Upper lobe of left lung (tissue), 6 donors: ENCODE measurements around the gene CFAP97D1. TPM values are rescaled to one million over a fixed set of nuclear protein-coding genes. Genes with fewer than 3 reads are reported as not detected.

Source experiments
- ATAC-seq, 2 donors: fragments of 200-7000 bp; cut with Tn5 transposase; one replicate each; pipeline ENCODE4 v1.9.1; 2022; ENCODE audit warnings: mild to moderate bottlenecking in 2 of 2, moderate library complexity in 2 of 2; ENCODE audit not compliant: low FRiP score in 2 of 2
- DNase-seq, 2 donors: peaks; one replicate each; pipeline ENCODE4 v3.0.0-alpha.2; 2019 to 2020
- H3K27ac ChIP-seq, 4 donors: fragments of 200-600 bp; sonication (generic); one replicate each; pipeline ENCODE4 v1.5.1; 2016 to 2019
- H3K27me3 ChIP-seq, 4 donors: fragments of 200-600 bp; sonication (generic); one replicate each; pipeline ENCODE4 v1.5.1; 2017 to 2019
- H3K36me3 ChIP-seq, 4 donors: fragments of 200-600 bp; sonication (generic); one replicate each; pipeline ENCODE4 v1.5.1; 2016 to 2019
- H3K4me1 ChIP-seq, 4 donors: fragments of 200-600 bp; sonication (generic); one replicate each; pipeline ENCODE4 v1.5.1; 2018 to 2019
- H3K4me3 ChIP-seq, 4 donors: fragments of 200-600 bp; sonication (generic); one replicate each; pipeline ENCODE4 v1.5.1; 2017 to 2019; ENCODE audit warnings: mild to moderate bottlenecking in 2 of 4, moderate library complexity in 1 of 4
- H3K9me3 ChIP-seq, 4 donors: fragments of 200-600 bp; sonication (generic); one replicate each; pipeline ENCODE4 v1.5.1; 2018 to 2019
- EP300 ChIP-seq, 4 donors: sonication (generic); formaldehyde crosslinking; IDR thresholded peaks; one replicate each; pipeline ENCODE4 v1.5.1; 2017; ENCODE audit warnings: antibody characterized with exemption in 4 of 4, control low read depth in 2 of 4
- POLR2A ChIP-seq, 4 donors: fragments of 450-650 bp; IDR thresholded peaks; one replicate each; pipeline ENCODE4 v1.5.1; 2016 to 2017; ENCODE audit warnings: antibody characterized with exemption in 4 of 4, mild to moderate bottlenecking in 2 of 4
- POLR2AphosphoS5 ChIP-seq, 2 donors: sonication (generic); formaldehyde crosslinking; IDR thresholded peaks; one replicate each; pipeline ENCODE4 v1.5.1; 2017; ENCODE audit warnings: antibody characterized with exemption in 2 of 2
- WGBS, 2 donors: methylation state at CpG; one replicate each; pipeline ENCODE4 v1.1.5; 2017 to 2018; 5-methylcytosine and 5-hydroxymethylcytosine counted together
- total RNA-seq, 6 donors: library from RNA; depleted of rRNA in 4 of 6; stranded (reverse); fragments of >200 nt in 4 of 6; gene quantifications; one replicate each; pipeline versions ENCODE4 v1.1.0 to v1.2.1, GENCODE V29; 2016 to 2021
- TF ChIP-seq, protein P1 (sequence below), 6 experiments: fragments of 450-650 bp in 4 of 6; fragments of 200-600 bp in 2 of 6; sonication (generic) in 2 of 6; IDR thresholded peaks; one replicate each; pipeline ENCODE4 v1.5.1; 2016 to 2019; ENCODE audit warnings: antibody characterized with exemption in 6 of 6
- donor health status: DM: no; HTN: no; CAD: no; lungs with moderate emphysema.
- donor health status: DM: no; HTN: yes; CAD: no; lungs with severe emphysema.

The CFAP97D1 gene
- total RNA-seq, 6 donors from 2014 or later: 0.17 TPM; not detected in 5

DNA sequence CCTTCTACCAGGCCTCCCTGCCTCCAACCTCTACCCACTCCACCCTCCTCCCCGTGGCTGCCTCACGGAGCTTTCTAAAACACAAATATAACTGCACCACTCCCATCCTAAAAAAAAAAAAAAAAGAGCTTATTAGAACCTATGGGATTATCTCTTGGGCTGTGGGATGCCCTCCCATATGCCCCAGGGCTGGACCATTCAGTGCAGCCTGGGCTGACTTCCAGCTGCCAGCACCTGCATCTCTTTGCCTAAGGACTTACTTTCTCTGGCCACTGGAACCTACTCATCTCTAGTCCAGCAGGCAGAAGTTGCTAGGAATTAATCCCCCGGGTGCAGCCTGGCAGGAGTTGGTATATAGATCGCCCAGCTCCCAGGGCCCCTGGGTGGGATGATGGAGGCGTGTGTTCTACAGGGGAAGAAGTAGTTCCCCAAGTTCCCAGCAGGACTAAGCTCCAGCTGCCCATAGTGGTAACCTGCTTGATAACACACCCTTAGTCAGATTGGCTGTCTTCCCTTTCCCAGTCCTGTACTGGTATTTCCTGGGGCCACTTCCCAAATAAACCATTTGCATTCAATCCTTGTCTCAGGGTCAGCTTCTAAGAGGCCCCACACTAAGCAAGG is 42.4 kb downstream of the CFAP97D1 start:
- peak overlapping the region; percentile 70 to 84 (median 79) for H3K27ac ChIP-seq
- TF ChIP-seq, protein P1, sequence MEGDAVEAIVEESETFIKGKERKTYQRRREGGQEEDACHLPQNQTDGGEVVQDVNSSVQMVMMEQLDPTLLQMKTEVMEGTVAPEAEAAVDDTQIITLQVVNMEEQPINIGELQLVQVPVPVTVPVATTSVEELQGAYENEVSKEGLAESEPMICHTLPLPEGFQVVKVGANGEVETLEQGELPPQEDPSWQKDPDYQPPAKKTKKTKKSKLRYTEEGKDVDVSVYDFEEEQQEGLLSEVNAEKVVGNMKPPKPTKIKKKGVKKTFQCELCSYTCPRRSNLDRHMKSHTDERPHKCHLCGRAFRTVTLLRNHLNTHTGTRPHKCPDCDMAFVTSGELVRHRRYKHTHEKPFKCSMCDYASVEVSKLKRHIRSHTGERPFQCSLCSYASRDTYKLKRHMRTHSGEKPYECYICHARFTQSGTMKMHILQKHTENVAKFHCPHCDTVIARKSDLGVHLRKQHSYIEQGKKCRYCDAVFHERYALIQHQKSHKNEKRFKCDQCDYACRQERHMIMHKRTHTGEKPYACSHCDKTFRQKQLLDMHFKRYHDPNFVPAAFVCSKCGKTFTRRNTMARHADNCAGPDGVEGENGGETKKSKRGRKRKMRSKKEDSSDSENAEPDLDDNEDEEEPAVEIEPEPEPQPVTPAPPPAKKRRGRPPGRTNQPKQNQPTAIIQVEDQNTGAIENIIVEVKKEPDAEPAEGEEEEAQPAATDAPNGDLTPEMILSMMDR (IDR thresholded peaks at IDR 0.05): no peak
- no peak for TF ChIP-seq POLR2AphosphoS5 (IDR thresholded peaks at IDR 0.05)
- no peak for TF ChIP-seq EP300 (IDR thresholded peaks at IDR 0.05)
- TF ChIP-seq POLR2A (IDR thresholded peaks at IDR 0.05): no peak
- no peaks in the 10 kb centered on the region for H3K9me3 ChIP-seq
- H3K4me3 ChIP-seq: no peak overlapping the region
- DNase-seq (no peak), ATAC-seq (no peak)
- peaks cover 20 to 23% (median 21%) of the 10 kb centered on the region in 4 donors for H3K4me1 ChIP-seq
- WGBS, 2 donors: 78 to 95% methylated on average over 3 to 5 of the region's 5 CpGs
- H3K36me3 ChIP-seq: peaks cover 4 to 61% (median 25%) of the 10 kb centered on the region in 4 donors
- no peaks in the 10 kb centered on the region for H3K27me3 ChIP-seq

DNA sequence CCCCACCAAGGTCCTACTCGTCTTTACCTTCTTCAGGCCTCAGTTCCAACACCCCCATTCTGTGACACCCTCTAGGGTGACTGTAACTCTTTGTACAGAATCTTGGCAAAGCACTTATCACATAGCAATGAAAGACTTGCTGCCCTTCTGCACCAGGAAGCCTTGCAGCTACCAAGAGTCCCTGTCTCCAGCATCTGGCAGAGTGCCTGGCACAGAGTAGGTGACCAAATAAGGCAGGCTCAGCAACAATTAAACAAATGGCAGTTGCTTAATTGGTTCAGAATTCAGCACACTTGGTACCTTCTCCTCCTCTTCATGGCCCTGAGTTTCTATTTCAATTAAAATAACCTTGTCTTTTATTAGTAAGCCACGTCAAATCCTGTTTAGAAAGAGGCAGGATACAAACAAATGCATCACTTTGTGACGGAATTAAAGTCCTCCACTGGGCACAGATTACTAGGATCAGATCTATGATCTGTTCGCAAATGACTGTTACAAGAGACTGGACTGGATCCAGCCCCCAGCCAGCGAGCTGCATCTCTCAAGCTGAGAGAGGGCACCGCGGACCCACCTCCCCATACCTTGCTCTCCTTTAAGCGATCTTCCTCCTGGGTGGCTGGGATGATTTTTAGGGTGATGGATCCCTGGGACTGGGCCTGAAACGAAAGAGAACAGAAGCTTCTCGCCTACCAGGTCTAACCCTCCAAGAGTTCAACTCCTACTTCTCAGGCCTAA is 43.3 kb downstream of the CFAP97D1 start:
- ATAC-seq (peak in 1 of 2 donors; percentile 42), DNase-seq (peak in 1 of 2 donors; percentile 92)
- no peaks in the 10 kb centered on the region for H3K9me3 ChIP-seq
- H3K27me3 ChIP-seq: no peaks in the 10 kb centered on the region
- no peak overlapping the region for H3K4me3 ChIP-seq
- 69 to 74% methylated on average over 10 of the region's 10 CpGs for WGBS, 2 donors
- peaks cover 4 to 58% (median 21%) of the 10 kb centered on the region in 4 donors for H3K36me3 ChIP-seq
- peaks cover 20 to 30% (median 25%) of the 10 kb centered on the region in 4 donors for H3K4me1 ChIP-seq
- H3K27ac ChIP-seq: peak overlapping the region; percentile 70 to 84 (median 79)
- no peak for TF ChIP-seq POLR2A (IDR thresholded peaks at IDR 0.05)
- TF ChIP-seq, protein P1 (IDR thresholded peaks at IDR 0.05): no peak
- TF ChIP-seq EP300 (IDR thresholded peaks at IDR 0.05): peak in 1 of 4 donors; percentile 38
- TF ChIP-seq POLR2AphosphoS5 (IDR thresholded peaks at IDR 0.05): peak; percentile 36 to 65

DNA sequence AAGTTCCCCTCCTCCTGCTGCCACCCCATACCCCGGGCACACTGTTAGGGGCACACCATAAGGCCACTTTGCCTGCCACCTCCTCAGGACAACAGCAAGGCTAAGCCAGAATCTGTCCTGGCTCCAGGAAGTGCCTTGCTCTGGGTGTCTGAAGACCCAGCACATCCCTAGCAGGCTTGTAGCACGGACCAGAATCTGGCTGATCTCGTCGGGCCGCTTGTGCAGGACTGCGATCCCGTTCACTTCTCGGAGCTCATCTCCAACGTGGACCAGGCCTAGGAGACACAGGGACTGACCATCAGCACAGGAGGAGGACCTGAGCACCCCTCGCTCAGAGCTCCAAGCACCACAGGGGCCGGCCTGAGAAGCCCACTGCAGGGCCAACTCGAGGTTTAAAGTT is 45.3 kb downstream of the CFAP97D1 start:
- Histone ChIP-seq H3K27ac (peak overlapping the region in 2 of 4 donors; percentile 26 to 84), H3K36me3 (peaks cover 4 to 59% (median 24%) of the 10 kb centered on the region in 4 donors), H3K27me3 (no peaks in the 10 kb centered on the region), H3K4me1 (peaks cover 20 to 38% (median 29%) of the 10 kb centered on the region in 4 donors), H3K4me3 (no peak overlapping the region), H3K9me3 (no peaks in the 10 kb centered on the region)
- DNase-seq (no peak), ATAC-seq (no peak)
- TF ChIP-seq POLR2AphosphoS5 (IDR thresholded peaks at IDR 0.05) (no peak), POLR2A (IDR thresholded peaks at IDR 0.05) (no peak), EP300 (IDR thresholded peaks at IDR 0.05) (no peak)
- TF ChIP-seq, protein P1 (IDR thresholded peaks at IDR 0.05): no peak
- WGBS, 2 donors: 80 to 90% methylated on average over 1 to 12 of the region's 12 CpGs

DNA sequence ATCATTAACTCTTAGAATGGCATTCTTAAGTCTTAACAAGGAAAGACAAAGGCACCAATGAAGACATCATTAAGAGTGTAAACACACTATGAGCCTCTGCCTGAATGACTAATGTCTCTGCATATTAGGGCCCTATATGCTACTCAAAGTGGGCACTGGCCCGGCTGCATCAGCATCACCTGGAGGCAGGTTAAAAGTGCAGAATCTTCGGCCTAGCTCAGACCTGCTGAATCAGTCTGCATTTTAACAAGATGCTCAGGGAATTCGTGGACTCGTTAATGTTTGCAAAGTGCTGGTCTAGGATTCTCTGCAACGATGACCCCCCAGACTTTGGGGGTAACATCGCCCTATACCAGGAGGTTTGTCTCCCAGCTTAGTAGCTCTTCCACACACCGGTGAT is 46.0 kb downstream of the CFAP97D1 start:
- Histone ChIP-seq H3K4me3 (no peak overlapping the region), H3K4me1 (peaks cover 24 to 45% (median 34%) of the 10 kb centered on the region in 4 donors), H3K27me3 (no peaks in the 10 kb centered on the region), H3K36me3 (peaks cover 4 to 59% (median 22%) of the 10 kb centered on the region in 4 donors), H3K9me3 (no peaks in the 10 kb centered on the region), H3K27ac (no peak overlapping the region)
- no peak for TF ChIP-seq POLR2A (IDR thresholded peaks at IDR 0.05)
- no peak for TF ChIP-seq POLR2AphosphoS5 (IDR thresholded peaks at IDR 0.05)
- TF ChIP-seq EP300 (IDR thresholded peaks at IDR 0.05): no peak
- TF ChIP-seq, protein P1 (IDR thresholded peaks at IDR 0.05): no peak
- 96 to 97% methylated on average over 7 of the region's 7 CpGs for WGBS, 2 donors
- DNase-seq (no peak), ATAC-seq (no peak)
